Measurements from ENCODE around the gene CYB561D2. TPM values are rescaled to one million over a fixed set of nuclear protein-coding genes. Genes with fewer than 3 reads are reported as not detected.
A peak's percentile ranks its signal among the peaks of the same experiment; 100 is the strongest.

CYB561D2 gene
- total RNA-seq, 4 donors from 2014 or later = 3.6 to 23.8 (median 11.3) TPM

- no peaks in the 10 kb centered on the region for H3K36me3 ChIP-seq
Measured at GRCh38 chr3:50314342-50314741, 36.3 kb upstream of the CYB561D2 start.

GRCh38 chr3:50314816-50315215 is 35.8 kb upstream of the CYB561D2 start:
- no peaks in the 10 kb centered on the region for H3K36me3 ChIP-seq
- intact Hi-C loops (cut with DNase I; ENCODE audit: low total_unique reads) = no loop called here
- no peak for TF ChIP-seq CTCF (IDR thresholded peaks at IDR 0.05)
- no peak for TF ChIP-seq POLR2A (IDR thresholded peaks at IDR 0.05)

More at GRCh38 chr3:50314342-50314741, 36.3 kb upstream of the CYB561D2 start:
- Histone ChIP-seq H3K9me3 (no peaks in the 10 kb centered on the region), H3K27ac (no peak overlapping the region), H3K4me3 (no peak overlapping the region), H3K27me3 (no peaks in the 10 kb centered on the region), H3K4me1 (peaks cover 0 to 19% of the 10 kb centered on the region in 2 donors)
- no peak for DNase-seq
- intact Hi-C loops (cut with DNase I; ENCODE audit: low total_unique reads) = no loop called here
- TF ChIP-seq POLR2A (IDR thresholded peaks at IDR 0.05) (no peak), CTCF (IDR thresholded peaks at IDR 0.05) (no peak)

GRCh38 chr3:50316657-50317242 is 33.9 kb upstream of the CYB561D2 start:
- peak overlapping the region; percentile 43 for H3K27ac ChIP-seq
- DNase-seq = peak; percentile 50 to 60
- intact Hi-C loops (cut with DNase I; ENCODE audit: low total_unique reads) = no loop called here
- no peak overlapping the region for H3K4me3 ChIP-seq
- H3K27me3 ChIP-seq = no peaks in the 10 kb centered on the region
- no peaks in the 10 kb centered on the region for H3K9me3 ChIP-seq
- H3K36me3 ChIP-seq = no peaks in the 10 kb centered on the region
- peaks cover 0 to 28% of the 10 kb centered on the region in 2 donors for H3K4me1 ChIP-seq
- no peak for TF ChIP-seq CTCF (IDR thresholded peaks at IDR 0.05)
- TF ChIP-seq POLR2A (IDR thresholded peaks at IDR 0.05) = peak in 1 of 2 donors; percentile 26

More at GRCh38 chr3:50314816-50315215, 35.8 kb upstream of the CYB561D2 start:
- no peak for DNase-seq
- no peak overlapping the region for H3K4me3 ChIP-seq
- no peaks in the 10 kb centered on the region for H3K9me3 ChIP-seq
- H3K27ac ChIP-seq = no peak overlapping the region
- H3K4me1 ChIP-seq = peaks cover 0 to 23% of the 10 kb centered on the region in 2 donors
- no peaks in the 10 kb centered on the region for H3K27me3 ChIP-seq

GRCh38 chr3:50317300-50317699 is 33.4 kb upstream of the CYB561D2 start:
- no peaks in the 10 kb centered on the region for H3K9me3 ChIP-seq
- TF ChIP-seq POLR2A (IDR thresholded peaks at IDR 0.05) (no peak), CTCF (IDR thresholded peaks at IDR 0.05) (no peak)
- DNase-seq = no peak
- intact Hi-C loops (cut with DNase I; ENCODE audit: low total_unique reads) = no loop called here
- no peak overlapping the region for H3K4me3 ChIP-seq
- H3K4me1 ChIP-seq = peaks cover 0 to 28% of the 10 kb centered on the region in 2 donors
- H3K27ac ChIP-seq = peak overlapping the region; percentile 43
- no peaks in the 10 kb centered on the region for H3K27me3 ChIP-seq
- H3K36me3 ChIP-seq = no peaks in the 10 kb centered on the region

GRCh38 chr3:50318163-50318562 is 32.5 kb upstream of the CYB561D2 start:
- Histone ChIP-seq H3K36me3 (no peaks in the 10 kb centered on the region), H3K27me3 (no peaks in the 10 kb centered on the region), H3K9me3 (no peaks in the 10 kb centered on the region), H3K27ac (peak overlapping the region in 1 of 2 donors; percentile 43), H3K4me1 (peaks cover 0 to 32% of the 10 kb centered on the region in 2 donors), H3K4me3 (no peak overlapping the region)
- TF ChIP-seq CTCF (IDR thresholded peaks at IDR 0.05) (no peak), POLR2A (IDR thresholded peaks at IDR 0.05) (no peak)
- intact Hi-C loops (cut with DNase I; ENCODE audit: low total_unique reads) = no loop called here
- no peak for DNase-seq
